ENCODE data around the gene HSF5.

The HSF5 gene

GRCh38 chr17:58370309-58370708 is 117.9 kb downstream of the HSF5 start:
- H4K8ac ChIP-seq (ENCODE audit: low read length): no peak overlapping the region
- no peak overlapping the region for H3K14ac ChIP-seq (ENCODE audit: low read length in 2 of 2)
- H4K91ac ChIP-seq (ENCODE audit: low read length): no peak overlapping the region
- no peak overlapping the region for H2BK12ac ChIP-seq (ENCODE audit: low read length in 2 of 2)
- H2AFZ ChIP-seq (ENCODE audit: low read depth, low read length): no peak overlapping the region
- no peak overlapping the region for H3K4me3 ChIP-seq (ENCODE audit: insufficient read depth in 1 of 2, low read depth in 1 of 2, low read length in 2 of 2)
- no peak overlapping the region for H3K23ac ChIP-seq (ENCODE audit: low read length in 2 of 2)
- no peak overlapping the region for H3K27ac ChIP-seq (ENCODE audit: low read length, poor library complexity, severe bottlenecking)
- H2BK5ac ChIP-seq (ENCODE audit: low read depth, low read length, poor library complexity, severe bottlenecking): no peak overlapping the region
- DNase-seq: no peak
- no peaks in the 10 kb centered on the region for H3K4me1 ChIP-seq (ENCODE audit: control insufficient read depth, insufficient read depth, low read depth, low read length)
- peaks cover 19 to 33% of the 10 kb centered on the region in 2 experiments for H3K27me3 ChIP-seq (ENCODE audit: control insufficient read depth in 1 of 2, insufficient read depth in 1 of 2, low read length in 2 of 2)
- no peak overlapping the region for H3K4ac ChIP-seq (ENCODE audit: low read depth in 1 of 2, low read length in 2 of 2)
- no peak overlapping the region for H3K18ac ChIP-seq (ENCODE audit: low read depth in 1 of 2, low read length in 2 of 2)
- H3K9me3 ChIP-seq (ENCODE audit: control insufficient read depth, low read length): no peaks in the 10 kb centered on the region
- no peak overlapping the region for H3K9ac ChIP-seq (ENCODE audit: low read length)
- no peaks in the 10 kb centered on the region for H3K79me1 ChIP-seq (replicated peaks; ENCODE audit: low read length, poor library complexity, severe bottlenecking)
- no peak overlapping the region for H3K4me2 ChIP-seq (ENCODE audit: low read length, poor library complexity, severe bottlenecking)
- no peaks in the 10 kb centered on the region for H3K36me3 ChIP-seq (ENCODE audit: control insufficient read depth in 1 of 2, insufficient read depth in 2 of 2, low read depth in 1 of 2, low read length in 2 of 2)
- H2BK120ac ChIP-seq (ENCODE audit: low read depth, low read length): no peak overlapping the region
- H2BK15ac ChIP-seq (ENCODE audit: low read depth, poor library complexity, severe bottlenecking): no peak overlapping the region
- H2AK5ac ChIP-seq (ENCODE audit: low read length, severe bottlenecking): no peak overlapping the region
- 50% methylated on average over 1 of the region's 5 CpGs for WGBS
